GF-D8 (cell line): ENCODE results near the gene IL22RA2.

Source experiments
- DNase-seq: peaks from one replicate; lab custom pipeline; 2025; lab: John Stamatoyannopoulos, UW

Gene IL22RA2

GRCh38 chr6:137095093-137095492 lies 78.4 kb downstream of the IL22RA2 start:
- DNase-seq, result no peak

- peak; percentile 17 for DNase-seq
Observed at GRCh38 chr6:137094411-137095008, 78.9 kb downstream of the IL22RA2 start.
